Measurements from ENCODE around the gene FERMT3. TPM values are rescaled to one million over a fixed set of nuclear protein-coding genes. Genes with fewer than 3 reads are reported as not detected.

The FERMT3 gene
- polyA plus RNA-seq, 1 of the 3 experiments (the other 2 are of a cell fraction): 1.4 TPM

DNA sequence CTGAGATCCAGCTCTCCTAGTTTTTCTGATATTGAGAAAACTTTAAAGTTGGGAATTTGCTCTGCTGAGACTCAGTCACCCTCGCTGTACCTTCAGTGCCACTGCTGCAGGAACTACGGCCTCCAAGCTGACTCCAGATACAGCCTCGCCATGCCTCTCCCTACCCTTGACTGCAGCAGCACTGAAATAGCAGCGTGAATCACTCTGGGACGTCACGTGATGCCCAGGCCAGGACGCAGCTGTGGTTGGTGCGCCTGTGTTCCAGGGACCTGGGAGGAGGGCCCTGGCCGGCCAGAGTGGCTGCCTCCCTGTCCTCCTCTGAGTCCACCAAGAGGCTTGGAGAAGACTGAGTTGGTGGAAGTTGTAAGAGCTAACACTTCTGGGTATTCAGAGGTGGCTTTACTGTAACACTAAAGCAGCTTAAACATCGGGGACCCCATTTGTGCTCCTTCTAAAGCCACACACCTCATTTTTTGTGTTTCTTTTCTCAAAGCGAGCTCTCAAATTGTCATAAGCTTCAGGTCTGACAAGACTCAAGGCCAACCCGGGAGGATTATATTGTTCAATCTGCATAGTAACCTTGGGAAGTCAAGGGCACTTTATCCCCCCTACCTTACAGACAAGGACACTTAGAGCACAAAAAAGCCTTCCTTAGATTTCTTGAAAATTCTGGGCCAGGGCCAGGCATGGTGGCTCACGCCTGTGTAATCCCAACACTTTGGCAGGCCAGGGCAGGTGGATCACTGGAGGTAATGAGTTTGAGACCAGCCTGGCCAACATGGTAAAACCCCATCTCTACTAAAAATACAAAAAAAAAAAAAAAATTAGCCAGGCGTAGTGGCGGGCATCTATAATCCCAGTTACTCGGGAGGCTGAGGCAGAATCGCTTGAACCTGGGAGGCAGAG is 24.8 kb upstream of the FERMT3 start (continued):
- peak in 1 of 2 experiments; percentile 55; a peak in 2 of 4 replicates for TF ChIP-seq EP300 (IDR thresholded peaks at IDR 0.05; ENCODE audit: borderline replicate concordance in 1 of 2, low read depth in 1 of 2, low read length in 1 of 2)
- TF ChIP-seq TCF12 (IDR thresholded peaks at IDR 0.05): no peak; the same call in 1 of the 2 replicates
- peak; percentile 70; the same call in 1 of the 2 replicates for TF ChIP-seq SIN3A (IDR thresholded peaks at IDR 0.05; ENCODE audit: borderline replicate concordance, low read depth, low read length)
- no peak for TF ChIP-seq RXRA (IDR thresholded peaks at IDR 0.05; ENCODE audit: borderline replicate concordance, low read depth)
- TF ChIP-seq SMC3 (IDR thresholded peaks at IDR 0.05; ENCODE audit: low read depth, low read length): no peak; the same call in 1 of the 2 replicates
- no peak for TF ChIP-seq FOXJ3 (CRISPR knock-in tag; IDR thresholded peaks at IDR 0.05)
- no peak for TF ChIP-seq GATA2 (CRISPR knock-in tag; IDR thresholded peaks at IDR 0.05)
- TF ChIP-seq GABPA (IDR thresholded peaks at IDR 0.05; ENCODE audit: low read depth): no peak
- TF ChIP-seq MEF2A (IDR thresholded peaks at IDR 0.05; ENCODE audit: borderline replicate concordance, low read depth): peak; percentile 82; the same call in 1 of the 2 replicates
- peak; percentile 54 for TF ChIP-seq NRF1 (IDR thresholded peaks at IDR 0.05; ENCODE audit: low read depth, low read length)
- TF ChIP-seq, protein P1, sequence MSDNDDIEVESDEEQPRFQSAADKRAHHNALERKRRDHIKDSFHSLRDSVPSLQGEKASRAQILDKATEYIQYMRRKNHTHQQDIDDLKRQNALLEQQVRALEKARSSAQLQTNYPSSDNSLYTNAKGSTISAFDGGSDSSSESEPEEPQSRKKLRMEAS (IDR thresholded peaks at IDR 0.05; ENCODE audit: low read depth): peak; percentile 92
- peak; percentile 13; the same call in 1 of the 2 replicates for TF ChIP-seq YY1 (IDR thresholded peaks at IDR 0.05; ENCODE audit: low read depth)
- TF ChIP-seq RFX5 (IDR thresholded peaks at IDR 0.05; ENCODE audit: low read length): no peak
- peak; percentile 60; the same call in 1 of the 2 replicates for TF ChIP-seq RCOR1 (IDR thresholded peaks at IDR 0.05; ENCODE audit: low read length)
- peak; percentile 44; the same call in 1 of the 2 replicates for TF ChIP-seq JUND (IDR thresholded peaks at IDR 0.05)
- TF ChIP-seq FOSL2 (IDR thresholded peaks at IDR 0.05; ENCODE audit: borderline replicate concordance, low read depth): peak; percentile 49; the same call in 1 of the 2 replicates

DNA sequence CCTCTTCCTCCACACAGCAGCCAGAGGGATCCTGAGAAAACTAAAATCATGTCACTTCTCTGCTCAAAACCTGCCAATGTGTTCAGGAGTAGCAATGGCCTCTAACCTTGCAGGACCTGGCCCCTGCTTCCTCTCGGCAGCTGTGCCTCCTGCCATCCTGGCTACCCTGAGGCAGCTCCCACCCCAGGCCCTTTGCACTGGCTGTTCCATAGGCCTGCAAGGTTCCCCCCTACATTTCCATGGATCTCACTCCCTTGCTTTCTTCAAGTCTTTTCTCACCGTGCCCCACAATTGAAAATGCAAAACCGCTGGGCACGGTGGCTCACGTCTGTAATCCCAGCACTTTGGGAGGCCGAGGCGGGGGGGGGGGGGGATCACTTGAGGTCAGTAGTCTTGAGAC is 22.6 kb upstream of the FERMT3 start:
- POLR2A ChIA-PET: interaction anchor here (0.6 kb wide), 2 partner anchors 257 to 1303 kb away, joined by 3 read pairs; no protein-coding TSS in a partner anchor
- peaks cover 22% of the 10 kb centered on the region for H3F3A ChIP-seq (replicated peaks; ENCODE audit: insufficient read depth)
- TF ChIP-seq POLR2AphosphoS5 (IDR thresholded peaks at IDR 0.05; ENCODE audit: low read depth, low read length) (no peak), RAD21 (IDR thresholded peaks at IDR 0.05; ENCODE audit: low read length) (no peak), RFX5 (IDR thresholded peaks at IDR 0.05; ENCODE audit: low read length) (no peak), ELF1 (IDR thresholded peaks at IDR 0.05) (no peak), SIN3A (IDR thresholded peaks at IDR 0.05; ENCODE audit: borderline replicate concordance, low read depth, low read length) (no peak), RXRA (IDR thresholded peaks at IDR 0.05; ENCODE audit: borderline replicate concordance, low read depth) (no peak), EP300 (IDR thresholded peaks at IDR 0.05; ENCODE audit: borderline replicate concordance in 1 of 2, low read depth in 1 of 2, low read length in 1 of 2) (no peak), TEAD4 (IDR thresholded peaks at IDR 0.05; ENCODE audit: borderline replicate concordance, insufficient read depth) (no peak), GABPA (IDR thresholded peaks at IDR 0.05; ENCODE audit: low read depth) (no peak), RCOR1 (IDR thresholded peaks at IDR 0.05; ENCODE audit: low read length) (no peak), MEF2A (IDR thresholded peaks at IDR 0.05; ENCODE audit: borderline replicate concordance, low read depth) (no peak), NRF1 (IDR thresholded peaks at IDR 0.05; ENCODE audit: low read depth, low read length) (no peak), CHD2 (IDR thresholded peaks at IDR 0.05; ENCODE audit: low read length, partially characterized antibody) (no peak)
- TF ChIP-seq, protein P2, sequence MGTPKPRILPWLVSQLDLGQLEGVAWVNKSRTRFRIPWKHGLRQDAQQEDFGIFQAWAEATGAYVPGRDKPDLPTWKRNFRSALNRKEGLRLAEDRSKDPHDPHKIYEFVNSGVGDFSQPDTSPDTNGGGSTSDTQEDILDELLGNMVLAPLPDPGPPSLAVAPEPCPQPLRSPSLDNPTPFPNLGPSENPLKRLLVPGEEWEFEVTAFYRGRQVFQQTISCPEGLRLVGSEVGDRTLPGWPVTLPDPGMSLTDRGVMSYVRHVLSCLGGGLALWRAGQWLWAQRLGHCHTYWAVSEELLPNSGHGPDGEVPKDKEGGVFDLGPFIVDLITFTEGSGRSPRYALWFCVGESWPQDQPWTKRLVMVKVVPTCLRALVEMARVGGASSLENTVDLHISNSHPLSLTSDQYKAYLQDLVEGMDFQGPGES (IDR thresholded peaks at IDR 0.05; ENCODE audit: low read depth, low read length): no peak
- TF ChIP-seq, protein P3, sequence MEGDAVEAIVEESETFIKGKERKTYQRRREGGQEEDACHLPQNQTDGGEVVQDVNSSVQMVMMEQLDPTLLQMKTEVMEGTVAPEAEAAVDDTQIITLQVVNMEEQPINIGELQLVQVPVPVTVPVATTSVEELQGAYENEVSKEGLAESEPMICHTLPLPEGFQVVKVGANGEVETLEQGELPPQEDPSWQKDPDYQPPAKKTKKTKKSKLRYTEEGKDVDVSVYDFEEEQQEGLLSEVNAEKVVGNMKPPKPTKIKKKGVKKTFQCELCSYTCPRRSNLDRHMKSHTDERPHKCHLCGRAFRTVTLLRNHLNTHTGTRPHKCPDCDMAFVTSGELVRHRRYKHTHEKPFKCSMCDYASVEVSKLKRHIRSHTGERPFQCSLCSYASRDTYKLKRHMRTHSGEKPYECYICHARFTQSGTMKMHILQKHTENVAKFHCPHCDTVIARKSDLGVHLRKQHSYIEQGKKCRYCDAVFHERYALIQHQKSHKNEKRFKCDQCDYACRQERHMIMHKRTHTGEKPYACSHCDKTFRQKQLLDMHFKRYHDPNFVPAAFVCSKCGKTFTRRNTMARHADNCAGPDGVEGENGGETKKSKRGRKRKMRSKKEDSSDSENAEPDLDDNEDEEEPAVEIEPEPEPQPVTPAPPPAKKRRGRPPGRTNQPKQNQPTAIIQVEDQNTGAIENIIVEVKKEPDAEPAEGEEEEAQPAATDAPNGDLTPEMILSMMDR (IDR thresholded peaks at IDR 0.05): no peak
- TF ChIP-seq, protein P4, sequence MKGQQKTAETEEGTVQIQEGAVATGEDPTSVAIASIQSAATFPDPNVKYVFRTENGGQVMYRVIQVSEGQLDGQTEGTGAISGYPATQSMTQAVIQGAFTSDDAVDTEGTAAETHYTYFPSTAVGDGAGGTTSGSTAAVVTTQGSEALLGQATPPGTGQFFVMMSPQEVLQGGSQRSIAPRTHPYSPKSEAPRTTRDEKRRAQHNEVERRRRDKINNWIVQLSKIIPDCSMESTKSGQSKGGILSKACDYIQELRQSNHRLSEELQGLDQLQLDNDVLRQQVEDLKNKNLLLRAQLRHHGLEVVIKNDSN (IDR thresholded peaks at IDR 0.05; ENCODE audit: borderline replicate concordance, low read depth): no peak

More for the DNA sequence above, 22.6 kb upstream of the FERMT3 start:
- Histone ChIP-seq H3K9ac (no peak overlapping the region), H3K27ac (ENCODE audit: low read depth in 2 of 2, low read length in 1 of 2) (peak overlapping the region in 1 of 2 experiments; percentile 23; a peak in 1 of 4 replicates), H4K20me1 (ENCODE audit: insufficient read depth) (peaks cover 6% of the 10 kb centered on the region; the same call in 1 of the 2 replicates), H3K27me3 (ENCODE audit: insufficient read depth) (no peaks in the 10 kb centered on the region), H3K4me1 (ENCODE audit: control insufficient read depth in 1 of 2, insufficient read depth in 2 of 2, low read depth in 1 of 2, low read length in 1 of 2) (peaks cover 14 to 31% of the 10 kb centered on the region in 2 experiments; a peak in 3 of 4 replicates), H3K9me3 (no peaks in the 10 kb centered on the region), H3K36me3 (replicated peaks in 1 of 2; ENCODE audit: control insufficient read depth in 1 of 2, insufficient read depth in 2 of 2, low read length in 1 of 2) (peaks cover 0 to 6% of the 10 kb centered on the region in 2 experiments), H3K79me2 (ENCODE audit: insufficient read depth) (peaks cover 39% of the 10 kb centered on the region), H3K4me2 (peak overlapping the region; percentile 83), H3K9me2 (no peaks in the 10 kb centered on the region), H3K4me3 (ENCODE audit: low read depth in 2 of 2, low read length in 1 of 2) (no peak overlapping the region), H2AFZ (ENCODE audit: low read depth) (no peak overlapping the region)
- DNase-seq: no peak
- 93% methylated on average over 7 of the region's 7 CpGs for WGBS (ENCODE audit: low lambda C conversion rate)
- CTCF ChIA-PET: interaction anchor here (2.7 kb wide), 1 partner anchor 117 kb away, joined by 9 read pairs; no protein-coding TSS in a partner anchor

Data from SK-N-SH (cell line).